Fibroblast of skin of right biceps (primary cell): ENCODE measurements around the gene RNF144A.
A peak's percentile ranks its signal among the peaks of the same experiment; 100 is the strongest.
"Not testable (repeated sequence)": the region's sequence is repeated elsewhere in the genome, so short reads cannot be mapped to it uniquely, and the experiment has no call there.

Experiments
- DNase-seq: peaks from one replicate; pipeline ENCODE4 v3.0.0-alpha.2; 2013

RNF144A gene

GRCh38 chr2:6930923-6931647 is 13.9 kb downstream of the RNF144A start:
- no peak for DNase-seq

GRCh38 chr2:6931753-6932152 is 14.5 kb downstream of the RNF144A start:
- DNase-seq, result no peak

DNA sequence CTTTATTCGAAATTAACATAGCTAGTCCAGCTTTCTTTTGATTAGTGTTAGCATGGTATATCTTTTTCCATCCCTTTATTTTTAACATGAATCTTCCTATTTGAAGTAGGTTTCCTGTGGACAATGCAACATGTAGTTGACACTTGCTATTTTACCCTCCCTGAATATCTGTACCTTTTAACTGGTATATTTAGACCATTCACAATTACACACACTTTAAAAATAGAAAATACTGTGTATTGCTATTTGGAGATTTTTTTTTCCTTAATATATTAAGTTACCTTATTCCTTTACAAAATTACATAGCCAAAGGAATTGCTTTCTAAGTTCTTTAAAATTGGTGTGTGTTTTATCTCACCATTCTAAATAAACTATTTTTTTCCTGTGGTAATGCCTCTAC is 15.0 kb downstream of the RNF144A start:
- no peak for DNase-seq

DNA sequence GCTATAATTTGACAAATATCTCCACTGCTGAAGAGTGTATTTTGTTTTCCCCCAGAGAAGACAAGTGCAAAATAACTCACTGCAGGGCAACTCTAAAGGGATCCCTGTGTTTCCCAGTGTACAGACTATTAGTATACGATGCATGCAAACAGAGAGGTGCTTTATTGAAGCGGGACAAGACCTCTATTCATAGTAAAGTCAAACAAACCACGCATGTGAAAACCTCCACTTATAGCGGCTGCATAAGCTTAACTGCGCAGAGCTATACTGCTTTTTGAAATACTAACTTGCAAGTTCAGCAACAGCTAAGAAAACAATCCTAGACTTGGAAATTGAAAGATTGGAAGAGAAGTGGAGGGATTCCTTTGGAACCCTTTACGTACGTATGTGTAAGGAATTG is 15.6 kb downstream of the RNF144A start:
- DNase-seq, result no peak

DNA sequence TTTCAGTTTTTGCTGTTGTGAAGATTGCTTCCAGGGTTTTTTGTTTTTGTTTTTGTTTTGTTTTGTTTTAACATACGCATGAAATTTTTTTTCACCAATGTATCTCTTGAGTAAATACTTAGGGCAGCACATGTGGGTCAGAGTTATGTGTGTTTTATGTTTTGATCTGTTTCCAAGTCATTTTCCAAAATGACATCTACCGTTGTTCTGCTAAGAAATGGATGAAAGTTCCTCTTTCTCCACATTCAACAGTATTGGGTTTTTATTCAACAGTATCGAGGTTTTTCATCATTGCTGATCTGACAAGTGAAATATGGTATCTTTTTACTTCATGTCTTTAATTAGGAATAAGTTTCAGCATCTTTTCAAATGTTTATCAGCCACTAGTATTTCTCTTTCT is 16.7 kb downstream of the RNF144A start:
- DNase-seq, result no peak

DNA sequence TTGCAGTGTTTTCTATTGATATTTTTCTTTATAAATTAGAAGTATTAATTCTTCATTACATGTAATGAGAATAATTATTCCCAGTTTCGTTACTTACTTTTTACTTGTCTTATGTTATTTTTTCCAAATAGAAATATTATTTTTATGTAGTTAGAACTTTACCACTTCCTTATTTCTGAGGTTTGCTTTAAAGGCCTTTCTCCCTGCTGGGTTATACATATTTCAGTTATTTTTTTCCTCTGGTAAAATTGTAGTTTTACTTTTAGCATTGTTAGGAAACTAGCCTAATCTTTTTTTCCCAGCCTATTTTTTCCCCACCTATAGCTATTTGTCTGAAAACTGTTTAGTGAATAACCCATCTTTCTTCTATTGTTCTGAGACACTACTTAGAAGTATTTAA is 17.1 kb downstream of the RNF144A start:
- DNase-seq, result no peak

- no peak for DNase-seq
Observed at GRCh38 chr2:6934758-6935651, 17.8 kb downstream of the RNF144A start.

GRCh38 chr2:6935652-6936020 is 18.4 kb downstream of the RNF144A start:
- not testable (repeated sequence) for DNase-seq

DNA sequence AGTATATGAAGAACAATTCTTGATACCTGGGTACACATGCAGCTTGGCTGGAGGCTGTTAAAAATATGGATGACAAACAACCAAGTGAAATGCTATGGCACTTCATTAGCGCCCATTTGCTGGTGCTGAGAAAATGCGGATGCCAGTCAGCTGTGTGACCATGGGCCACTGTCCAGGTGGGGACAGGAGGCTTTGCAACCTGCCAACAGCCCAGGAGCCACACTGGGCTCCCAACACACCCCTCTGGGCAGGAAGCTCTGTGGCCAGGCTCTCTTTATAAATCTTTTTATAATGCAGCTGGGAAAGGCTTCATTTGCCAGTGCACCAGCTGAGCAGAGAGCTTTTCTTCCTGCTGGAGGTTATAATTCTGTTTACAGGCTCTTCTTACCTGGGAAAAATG is 19.9 kb downstream of the RNF144A start:
- DNase-seq, result no peak

- DNase-seq, result no peak
Observed at GRCh38 chr2:6937582-6937981, 20.4 kb downstream of the RNF144A start.

GRCh38 chr2:6939071-6939470 is 21.9 kb downstream of the RNF144A start:
- no peak for DNase-seq

DNA sequence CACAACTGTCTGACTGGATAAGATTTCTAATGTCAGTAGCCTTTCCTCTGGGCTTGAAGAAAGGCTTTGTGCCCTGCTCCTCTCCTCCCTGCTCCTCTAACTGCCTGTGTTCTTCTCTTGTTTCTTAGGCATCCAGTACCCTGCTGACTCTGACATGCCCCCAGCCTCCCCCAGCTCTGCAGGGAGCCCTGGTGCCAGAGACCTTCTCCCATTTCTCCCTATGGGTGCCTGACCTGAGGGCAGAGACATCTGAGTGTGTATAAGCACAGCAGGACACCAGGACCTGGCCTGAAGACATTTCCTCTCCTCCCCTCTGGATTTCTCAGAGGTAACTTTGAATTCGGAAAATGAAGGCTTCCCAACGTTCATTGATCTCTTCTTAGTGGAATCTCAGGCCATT is 23.6 kb downstream of the RNF144A start:
- DNase-seq, result no peak

DNA sequence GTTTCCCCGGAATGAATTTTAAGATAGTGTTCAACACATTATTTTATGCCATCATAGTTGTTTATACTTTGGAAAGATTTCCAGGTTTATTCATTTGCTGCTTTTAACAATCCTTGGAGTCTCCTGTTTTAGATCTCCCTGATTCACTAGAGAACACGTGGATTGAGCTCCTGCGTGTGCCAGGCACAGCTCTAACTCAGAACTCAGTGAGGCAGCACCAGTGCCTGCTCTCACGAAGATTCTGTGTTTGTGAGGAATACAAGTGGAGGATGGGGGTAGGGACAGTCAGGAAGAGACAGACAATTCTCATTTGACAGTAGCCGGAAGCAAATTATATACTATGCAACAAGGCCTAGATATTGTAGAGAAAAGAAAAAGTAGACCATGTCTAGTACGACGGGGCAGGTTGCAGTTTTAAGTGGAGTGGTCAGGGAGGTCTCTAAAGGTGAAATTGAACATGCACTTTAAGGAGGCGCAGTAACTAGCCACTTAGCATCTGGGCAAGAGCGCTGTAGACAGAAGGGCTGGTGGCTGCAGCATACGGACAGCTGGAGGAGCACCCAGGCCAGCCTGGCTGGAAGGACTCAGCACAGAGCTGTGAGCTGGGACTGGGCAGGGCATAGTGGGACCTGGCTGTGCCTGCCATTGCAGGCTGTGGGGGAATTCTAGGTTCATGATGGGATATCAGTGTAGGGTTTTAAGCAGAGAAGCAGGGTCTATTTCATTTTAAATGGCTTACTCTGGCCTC is 24.3 kb downstream of the RNF144A start:
- no peak for DNase-seq

DNA sequence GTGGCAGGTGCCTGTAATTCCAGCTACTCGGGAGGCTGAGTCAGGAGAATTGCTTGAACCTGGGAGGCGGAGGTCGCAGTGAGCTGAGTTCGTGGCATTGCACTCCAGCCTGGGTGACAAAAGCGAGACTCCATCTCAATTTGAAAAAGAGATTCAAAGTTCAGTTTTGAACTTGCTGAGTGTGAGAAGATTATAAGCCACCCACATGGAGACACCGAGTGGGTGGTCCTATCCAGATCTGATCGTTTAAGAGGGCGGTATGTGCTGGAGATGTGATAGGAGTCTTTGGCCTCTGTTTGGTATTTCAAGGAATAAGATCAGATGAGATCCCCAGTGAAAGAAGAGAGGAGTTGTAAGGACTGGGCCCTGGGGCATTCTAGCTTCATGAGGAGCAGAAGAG is 25.6 kb downstream of the RNF144A start:
- DNase-seq, result no peak

GRCh38 chr2:6943523-6943922 is 26.3 kb downstream of the RNF144A start:
- DNase-seq, result no peak

DNA sequence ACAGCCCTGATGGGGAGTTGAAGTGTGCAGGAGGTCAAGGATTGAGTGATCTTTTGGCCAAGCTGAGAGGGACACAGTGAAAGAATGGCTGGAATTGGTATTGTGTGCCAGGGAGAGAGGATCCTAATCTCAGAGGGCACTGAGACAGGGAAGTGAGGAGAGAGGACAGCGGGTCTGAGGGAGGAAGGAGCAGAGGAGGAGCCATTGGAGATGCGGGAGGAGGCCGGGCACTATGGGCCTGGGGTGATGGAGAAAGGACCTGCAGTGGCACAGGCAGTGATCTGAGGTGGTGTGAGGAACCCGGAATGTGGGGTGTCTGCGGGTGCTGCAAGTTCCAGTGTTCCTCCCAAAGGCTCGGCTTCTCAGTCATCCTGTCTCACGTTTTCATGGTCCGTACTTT is 26.8 kb downstream of the RNF144A start:
- no peak for DNase-seq

DNA sequence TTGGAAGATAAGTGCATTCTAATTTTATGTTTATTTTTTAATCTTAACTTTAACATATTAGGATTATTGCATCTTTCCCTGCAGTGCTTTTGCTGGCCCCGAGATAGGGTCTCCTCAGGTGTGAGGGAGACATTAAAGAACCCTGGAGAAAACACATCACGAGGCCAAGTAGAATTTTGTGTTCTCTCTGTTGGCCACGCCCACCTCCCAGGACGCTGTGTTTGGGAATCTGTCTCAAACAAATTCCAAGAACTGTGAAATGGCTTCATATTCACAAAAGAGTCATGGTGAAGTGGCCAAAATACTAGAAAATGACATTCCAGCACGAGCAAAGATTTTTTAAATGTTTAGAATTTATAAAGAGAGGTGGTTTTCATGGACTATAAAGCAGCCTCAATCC is 27.3 kb downstream of the RNF144A start:
- DNase-seq, result no peak

- no peak for DNase-seq
Observed at GRCh38 chr2:6945087-6945813, 28.0 kb downstream of the RNF144A start.

DNA sequence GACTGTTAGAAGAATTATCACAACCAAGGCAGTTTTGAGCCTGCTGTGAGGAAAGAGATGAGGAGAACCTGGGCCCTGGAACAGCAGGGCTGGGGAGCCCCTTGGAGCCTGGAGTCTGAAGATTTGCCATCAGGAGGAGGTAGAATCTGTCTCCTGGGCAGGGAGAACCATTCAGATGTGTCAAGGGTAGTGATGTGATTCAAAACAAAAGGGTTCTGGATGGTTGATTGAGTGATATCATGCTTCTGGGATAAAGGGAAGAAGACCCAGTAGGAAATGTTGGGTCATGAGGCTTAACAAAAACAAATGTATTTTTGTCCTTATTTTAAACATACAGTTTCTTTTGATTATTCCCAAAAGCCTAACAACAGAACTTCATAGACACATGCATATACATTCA is 28.6 kb downstream of the RNF144A start:
- DNase-seq, result no peak

- DNase-seq, result peak; percentile 91
Observed at GRCh38 chr2:6946722-6947121, 29.5 kb downstream of the RNF144A start.

- DNase-seq, result no peak
Observed at GRCh38 chr2:6947929-6948676, 30.9 kb downstream of the RNF144A start.

- peak; percentile 35 for DNase-seq
Observed at GRCh38 chr2:6948677-6949351, 31.6 kb downstream of the RNF144A start.
